BLaER1 treated with 17β-estradiol and CSF1 and Interleukin-3, amounts not matched to agents 10 nM and 100 nM (cell line): ENCODE data around the gene CDCA7.
"Not testable (repeated sequence)": the region's sequence is repeated elsewhere in the genome, so short reads cannot be mapped to it uniquely, and the experiment has no call there.

Experiments used
- H3K27ac ChIP-seq, 11 experiments: shearing (Covaris generic); formaldehyde crosslinking; 2 replicates each; pipeline ENCODE4 v1.8.1; 2022
- H3K27me3 ChIP-seq, 11 experiments: shearing (Covaris generic); formaldehyde crosslinking; 2 replicates each; pipeline ENCODE4 v1.8.1; 2022
- H3K36me3 ChIP-seq, 11 experiments: shearing (Covaris generic); formaldehyde crosslinking; 2 replicates each; pipeline ENCODE4 v1.8.1; 2022
- H3K4me1 ChIP-seq, 10 experiments: shearing (Covaris generic); formaldehyde crosslinking; 2 replicates each; pipeline ENCODE4 v1.8.1; 2022
- H3K4me2 ChIP-seq, 11 experiments: shearing (Covaris generic); formaldehyde crosslinking; 2 replicates each; pipeline ENCODE4 v1.8.1; 2022
- H3K4me3 ChIP-seq, 10 experiments: shearing (Covaris generic); formaldehyde crosslinking; 2 replicates each; pipeline ENCODE4 v1.8.1; 2022
- H3K9ac ChIP-seq, 11 experiments: shearing (Covaris generic); formaldehyde crosslinking; 2 replicates each; pipeline ENCODE4 v1.8.1; 2022
- H3K9me3 ChIP-seq, 11 experiments: shearing (Covaris generic); formaldehyde crosslinking; replicated peaks in 1 of 11; 2 replicates each; pipeline ENCODE4 v1.8.1; 2022
- H4K20me1 ChIP-seq, 11 experiments: shearing (Covaris generic); formaldehyde crosslinking; 2 replicates each; pipeline ENCODE4 v1.8.1; 2022
- Cebpa-rat ChIP-seq, 11 experiments: shearing (Covaris generic); IDR thresholded peaks; 2 replicates each; pipeline ENCODE4 v1.8.1; 2022

CDCA7 gene

GRCh38 chr2:173415431-173416381, 61.0 kb downstream of the CDCA7 start:
- Histone ChIP-seq H4K20me1 (no peaks in the 10 kb centered on the region), H3K36me3 (no peaks in the 10 kb centered on the region), H3K27ac (no peak overlapping the region), H3K9ac (no peak overlapping the region), H3K4me3 (no peak overlapping the region), H3K4me1 (peaks cover 12 to 17% (median 14%) of the 10 kb centered on the region in 10 experiments), H3K27me3 (no peaks in the 10 kb centered on the region), H3K9me3 (no peaks in the 10 kb centered on the region), H3K4me2 (no peak overlapping the region)
- TF ChIP-seq Cebpa-rat (IDR thresholded peaks at IDR 0.05): no peak

- not testable (repeated sequence) for H3K27ac ChIP-seq
Measured at GRCh38 chr2:173416415-173417152, 61.9 kb downstream of the CDCA7 start.

GRCh38 chr2:173417341-173417740, 62.7 kb downstream of the CDCA7 start:
- H3K27me3 ChIP-seq: no peaks in the 10 kb centered on the region
- H3K4me3 ChIP-seq: no peak overlapping the region
- no peaks in the 10 kb centered on the region for H3K9me3 ChIP-seq
- no peak overlapping the region for H3K27ac ChIP-seq
- no peaks in the 10 kb centered on the region for H3K36me3 ChIP-seq
- H3K9ac ChIP-seq: no peak overlapping the region
- no peaks in the 10 kb centered on the region for H4K20me1 ChIP-seq
- H3K4me1 ChIP-seq: peaks cover 12 to 15% (median 14%) of the 10 kb centered on the region in 10 experiments
- no peak overlapping the region for H3K4me2 ChIP-seq
- no peak for TF ChIP-seq Cebpa-rat (IDR thresholded peaks at IDR 0.05)

More at GRCh38 chr2:173416415-173417152, 61.9 kb downstream of the CDCA7 start:
- not testable (repeated sequence) for H3K4me2 ChIP-seq, H3K9me3 ChIP-seq, H3K4me3 ChIP-seq, H4K20me1 ChIP-seq, H3K27me3 ChIP-seq, H3K9ac ChIP-seq, H3K36me3 ChIP-seq
- peaks cover 12 to 17% (median 14%) of the 10 kb centered on the region in 10 experiments for H3K4me1 ChIP-seq

- no peak for TF ChIP-seq Cebpa-rat (IDR thresholded peaks at IDR 0.05)
- no peak overlapping the region for H3K4me2 ChIP-seq
- no peaks in the 10 kb centered on the region for H3K27me3 ChIP-seq
- H3K9me3 ChIP-seq: no peaks in the 10 kb centered on the region
- H3K4me3 ChIP-seq: no peak overlapping the region
- no peaks in the 10 kb centered on the region for H4K20me1 ChIP-seq
- H3K27ac ChIP-seq: no peak overlapping the region
- H3K36me3 ChIP-seq: no peaks in the 10 kb centered on the region
- H3K4me1 ChIP-seq: peaks cover 9 to 10% (median 10%) of the 10 kb centered on the region in 10 experiments
- no peak overlapping the region for H3K9ac ChIP-seq
Measured at GRCh38 chr2:173417802-173418201, 63.1 kb downstream of the CDCA7 start.
